HUES6 (cell line): ENCODE results near the gene KIF14.

Source experiments
- H3K27ac ChIP-seq: 2 replicates; pipeline ENCODE4 v1.7.0; 2013; ENCODE audit warnings: low read depth, mild to moderate bottlenecking, low read length, inconsistent platforms
- H3K27me3 ChIP-seq: 2 replicates; pipeline ENCODE4 v1.6.1; 2013; ENCODE audit warnings: low read length; ENCODE audit not compliant: control insufficient read depth, insufficient read depth
- H3K36me3 ChIP-seq: 2 replicates; pipeline ENCODE4 v1.6.1; 2013; ENCODE audit warnings: low read length; ENCODE audit not compliant: control insufficient read depth, insufficient read depth
- H3K4me1 ChIP-seq: 2 replicates; pipeline ENCODE4 v1.6.1; 2013; ENCODE audit warnings: low read length; ENCODE audit not compliant: control insufficient read depth, insufficient read depth
- H3K4me3 ChIP-seq: 2 replicates; pipeline ENCODE4 v1.5.1; 2013; ENCODE audit warnings: low read depth, low read length
- H3K9ac ChIP-seq: one replicate; pipeline ENCODE4 v1.6.1; 2013; ENCODE audit warnings: mild to moderate bottlenecking, low read length
- H3K9me3 ChIP-seq: 2 replicates; pipeline ENCODE4 v1.6.1; 2013; ENCODE audit warnings: low read depth, low read length; ENCODE audit not compliant: control insufficient read depth, insufficient read depth

KIF14 gene

GRCh38 chr1:200518524-200518923 is 102.0 kb downstream of the KIF14 start:
- no peaks in the 10 kb centered on the region for H3K27me3 ChIP-seq
- no peaks in the 10 kb centered on the region for H3K36me3 ChIP-seq
- no peak overlapping the region for H3K27ac ChIP-seq
- no peaks in the 10 kb centered on the region for H3K4me1 ChIP-seq
- H3K9me3 ChIP-seq = no peaks in the 10 kb centered on the region
- H3K9ac ChIP-seq = no peak overlapping the region
- H3K4me3 ChIP-seq = no peak overlapping the region

DNA sequence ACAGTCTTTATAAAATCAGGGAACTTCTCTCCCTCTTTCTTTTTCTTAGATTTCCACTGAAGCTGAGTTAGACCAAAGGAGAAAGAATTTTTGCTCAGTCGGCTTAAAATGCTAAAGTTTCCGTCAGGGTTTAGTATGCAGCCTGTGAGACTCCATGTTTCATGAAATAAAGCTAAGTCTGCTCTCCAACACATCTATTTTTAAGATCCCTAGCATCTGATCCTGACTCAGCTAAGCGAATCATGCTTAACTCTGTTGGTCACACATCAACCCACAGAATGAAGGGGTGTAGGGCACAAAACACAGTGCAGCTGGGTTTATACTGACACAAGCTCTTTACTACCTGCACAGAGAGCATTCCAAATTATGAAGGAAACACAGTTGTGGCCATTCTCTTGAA is 108.4 kb downstream of the KIF14 start:
- Histone ChIP-seq H3K9me3 (no peaks in the 10 kb centered on the region), H3K4me1 (no peaks in the 10 kb centered on the region), H3K27ac (no peak overlapping the region), H3K4me3 (no peak overlapping the region), H3K36me3 (no peaks in the 10 kb centered on the region), H3K27me3 (peaks cover 3% of the 10 kb centered on the region; the same call in 1 of the 2 replicates), H3K9ac (no peak overlapping the region)

DNA sequence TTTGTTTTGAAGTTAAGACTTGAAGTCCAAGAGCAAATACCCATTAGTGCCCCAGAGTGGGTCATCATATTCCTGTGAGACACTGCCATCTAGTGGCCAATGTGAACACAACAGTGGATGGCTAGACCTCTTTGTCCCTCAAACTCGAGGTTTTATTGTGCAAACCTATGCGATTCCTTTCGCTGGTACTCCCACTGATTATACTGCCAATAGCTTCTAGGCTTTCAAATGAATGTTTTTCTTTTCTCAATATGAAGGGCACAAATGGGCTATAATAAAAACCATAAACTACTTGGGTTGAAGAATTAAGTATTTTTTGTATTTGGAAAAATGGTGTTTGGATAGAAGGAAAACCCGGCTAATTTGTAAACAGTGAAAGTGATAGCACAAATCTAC is 110.3 kb downstream of the KIF14 start:
- H3K9ac ChIP-seq = no peak overlapping the region
- no peak overlapping the region for H3K4me3 ChIP-seq
- no peaks in the 10 kb centered on the region for H3K4me1 ChIP-seq
- H3K27ac ChIP-seq = no peak overlapping the region
- no peaks in the 10 kb centered on the region for H3K36me3 ChIP-seq
- H3K27me3 ChIP-seq = peaks cover 3% of the 10 kb centered on the region; the same call in 1 of the 2 replicates
- no peaks in the 10 kb centered on the region for H3K9me3 ChIP-seq

DNA sequence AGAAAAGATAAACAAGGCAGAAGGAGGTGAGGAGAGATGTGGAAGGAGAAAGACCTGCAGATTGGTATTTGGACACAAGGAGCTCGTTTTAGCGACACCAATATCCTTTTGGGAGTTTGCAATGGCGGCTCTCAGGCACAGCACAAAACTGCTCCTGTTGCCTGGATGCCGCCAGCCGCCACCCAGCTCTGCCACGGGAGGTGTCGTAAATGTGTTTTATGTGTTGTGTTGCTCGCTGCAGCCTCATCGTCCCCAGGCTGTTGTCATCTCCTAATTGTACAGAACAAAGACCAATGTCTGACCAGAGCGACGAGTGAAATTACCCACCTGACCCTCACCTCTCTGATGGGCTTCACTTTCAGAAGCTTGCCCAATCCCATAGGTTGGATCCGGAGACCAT is 114.1 kb downstream of the KIF14 start:
- no peak overlapping the region for H3K9ac ChIP-seq
- no peaks in the 10 kb centered on the region for H3K36me3 ChIP-seq
- H3K27ac ChIP-seq = no peak overlapping the region
- no peaks in the 10 kb centered on the region for H3K9me3 ChIP-seq
- no peaks in the 10 kb centered on the region for H3K27me3 ChIP-seq
- H3K4me1 ChIP-seq = no peaks in the 10 kb centered on the region
- no peak overlapping the region for H3K4me3 ChIP-seq

GRCh38 chr1:200505257-200505656 is 115.3 kb downstream of the KIF14 start:
- Histone ChIP-seq H3K4me1 (no peaks in the 10 kb centered on the region), H3K36me3 (no peaks in the 10 kb centered on the region), H3K9ac (no peak overlapping the region), H3K9me3 (no peaks in the 10 kb centered on the region), H3K27me3 (no peaks in the 10 kb centered on the region), H3K27ac (no peak overlapping the region), H3K4me3 (no peak overlapping the region)
